ENCODE data around the gene HSD17B12.

GRCh38 chr11:43690929-43691725 lies 10.6 kb downstream of the HSD17B12 start:
- TF ChIP-seq CTCF (CRISPR knock-in tag; IDR thresholded peaks at IDR 0.05) (no peak), EP300 (IDR thresholded peaks at IDR 0.05; ENCODE audit: low read depth in 2 of 2, low read length in 2 of 2) (no peak), EP300 (CRISPR knock-in tag; IDR thresholded peaks at IDR 0.05; ENCODE audit: borderline replicate concordance) (no peak), SETDB1 (CRISPR knock-in tag; IDR thresholded peaks at IDR 0.05; ENCODE audit: borderline replicate concordance) (no peak), SMC3 (IDR thresholded peaks at IDR 0.05; ENCODE audit: low read length) (no peak), JUND (CRISPR knock-in tag; IDR thresholded peaks at IDR 0.05) (no peak), NR2C2 (CRISPR knock-in tag; IDR thresholded peaks at IDR 0.05; ENCODE audit: borderline replicate concordance) (no peak), SIN3A (IDR thresholded peaks at IDR 0.05; ENCODE audit: borderline replicate concordance, low read depth, low read length) (no peak)
